ENCODE data around the gene C9orf85.

DNA sequence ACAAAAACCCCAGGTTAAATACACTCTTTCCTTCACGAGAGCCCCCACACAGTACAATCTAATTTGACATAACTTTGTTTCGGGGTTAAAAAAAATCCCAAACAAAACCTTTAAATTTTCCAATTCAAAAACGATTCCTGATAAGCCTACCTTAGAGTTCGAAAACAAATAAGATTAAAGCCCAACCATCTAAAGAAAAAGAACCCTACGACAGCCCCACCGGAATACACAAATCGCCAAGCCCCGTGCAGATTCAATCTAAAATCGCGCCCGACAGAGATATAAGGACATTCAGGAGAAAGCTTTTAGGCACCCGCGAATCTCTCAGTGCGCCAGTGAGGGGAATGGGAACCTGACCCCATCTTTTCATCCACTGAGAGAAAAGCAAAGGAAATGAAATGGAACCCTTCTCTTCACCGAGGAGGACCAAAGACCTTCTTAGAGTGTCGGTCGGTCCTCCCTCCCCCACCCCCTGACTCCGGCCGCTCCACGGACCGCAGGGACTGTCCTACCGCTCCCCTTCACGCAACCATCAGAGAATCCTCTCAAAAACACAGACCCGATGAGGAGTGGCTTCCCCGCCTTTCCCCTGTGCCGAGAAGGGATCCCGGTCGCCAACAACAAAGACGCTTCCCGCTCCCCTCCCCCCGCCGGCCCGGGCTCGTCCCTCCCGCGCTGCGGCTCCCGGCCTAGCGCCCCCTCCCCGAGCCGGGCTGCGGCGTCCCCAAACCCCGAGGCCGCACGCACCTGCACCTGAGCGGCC lies 1.4 kb upstream of the C9orf85 start:
- TF ChIP-seq, protein P1, sequence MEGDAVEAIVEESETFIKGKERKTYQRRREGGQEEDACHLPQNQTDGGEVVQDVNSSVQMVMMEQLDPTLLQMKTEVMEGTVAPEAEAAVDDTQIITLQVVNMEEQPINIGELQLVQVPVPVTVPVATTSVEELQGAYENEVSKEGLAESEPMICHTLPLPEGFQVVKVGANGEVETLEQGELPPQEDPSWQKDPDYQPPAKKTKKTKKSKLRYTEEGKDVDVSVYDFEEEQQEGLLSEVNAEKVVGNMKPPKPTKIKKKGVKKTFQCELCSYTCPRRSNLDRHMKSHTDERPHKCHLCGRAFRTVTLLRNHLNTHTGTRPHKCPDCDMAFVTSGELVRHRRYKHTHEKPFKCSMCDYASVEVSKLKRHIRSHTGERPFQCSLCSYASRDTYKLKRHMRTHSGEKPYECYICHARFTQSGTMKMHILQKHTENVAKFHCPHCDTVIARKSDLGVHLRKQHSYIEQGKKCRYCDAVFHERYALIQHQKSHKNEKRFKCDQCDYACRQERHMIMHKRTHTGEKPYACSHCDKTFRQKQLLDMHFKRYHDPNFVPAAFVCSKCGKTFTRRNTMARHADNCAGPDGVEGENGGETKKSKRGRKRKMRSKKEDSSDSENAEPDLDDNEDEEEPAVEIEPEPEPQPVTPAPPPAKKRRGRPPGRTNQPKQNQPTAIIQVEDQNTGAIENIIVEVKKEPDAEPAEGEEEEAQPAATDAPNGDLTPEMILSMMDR (IDR thresholded peaks at IDR 0.05), result no peak
- TF ChIP-seq POLR2A (IDR thresholded peaks at IDR 0.05) (no peak), POLR2AphosphoS5 (IDR thresholded peaks at IDR 0.05) (no peak)
